H7 (cell line): Measurements from ENCODE around the gene HSPA1L. TPM values are rescaled to one million over a fixed set of nuclear protein-coding genes. Genes with fewer than 3 reads are reported as not detected.
"Not testable (repeated sequence)": the region's sequence is repeated elsewhere in the genome, so short reads cannot be mapped to it uniquely, and the experiment has no call there.

Experiments used
- DNase-seq: peaks from one replicate; pipeline ENCODE4 v3.0.0; 2012
- H3K27me3 ChIP-seq: 2 replicates; pipeline ENCODE4 v1.6.0; 2011; ENCODE audit warnings: mild to moderate bottlenecking, low read length; ENCODE audit not compliant: control insufficient read depth, insufficient read depth
- H3K36me3 ChIP-seq: replicated peaks from 2 replicates; pipeline ENCODE4 v1.5.1; 2011; ENCODE audit warnings: low read length; ENCODE audit not compliant: control insufficient read depth, insufficient read depth
- H3K4me3 ChIP-seq: 2 replicates; pipeline ENCODE4 v1.5.1; 2011; ENCODE audit warnings: low read depth, mild to moderate bottlenecking, control low read depth, low read length, moderate library complexity; ENCODE audit not compliant: insufficient read depth
- total RNA-seq: library from RNA; depleted of rRNA; stranded (reverse); fragments of >200 nt; shearing (Covaris generic); gene quantifications from 2 replicates; pipeline ENCODE4 v1.2.3, GENCODE V29; 2014

HSPA1L gene
- total RNA-seq, 1 experiment from 2014 or later, result 0.55 TPM

GRCh38 chr6:31829633-31830283 lies 14.7 kb upstream of the HSPA1L start:
- H3K27me3 ChIP-seq, result no peaks in the 10 kb centered on the region
- H3K36me3 ChIP-seq, result no peaks in the 10 kb centered on the region
- peak overlapping the region; percentile 32 for H3K4me3 ChIP-seq
- DNase-seq, result peak; percentile 57

- Histone ChIP-seq H3K36me3 (no peaks in the 10 kb centered on the region), H3K4me3 (peak within 1 kb of the TSS; percentile 67), H3K27me3 (no peaks in the 10 kb centered on the region)
- peak; percentile 99 for DNase-seq
Observed at GRCh38 chr6:31827286-31828079, 12.4 kb upstream of the HSPA1L start, which contains the start of gene HSPA1B. Gene HSPA1B, plus strand, starts transcription at chr6:31827738. Its CDS starts 213 bp downstream, at chr6:31827951.

GRCh38 chr6:31826793-31827285 lies 11.8 kb upstream of the HSPA1L start:
- peak overlapping the region; percentile 28 for H3K4me3 ChIP-seq
- no peaks in the 10 kb centered on the region for H3K36me3 ChIP-seq
- no peaks in the 10 kb centered on the region for H3K27me3 ChIP-seq
- DNase-seq, result peak; percentile 77

GRCh38 chr6:31825553-31825952 lies 10.5 kb upstream of the HSPA1L start:
- no peak for DNase-seq
- Histone ChIP-seq H3K27me3 (no peaks in the 10 kb centered on the region), H3K36me3 (no peaks in the 10 kb centered on the region), H3K4me3 (no peak overlapping the region)

- H3K4me3 ChIP-seq, H3K27me3 ChIP-seq, DNase-seq, H3K36me3 ChIP-seq: not testable (repeated sequence)
Observed at GRCh38 chr6:31823592-31824196, 8.6 kb upstream of the HSPA1L start.

GRCh38 chr6:31822036-31822821 lies 7.1 kb upstream of the HSPA1L start:
- H3K4me3 ChIP-seq, result peak overlapping the region; percentile 67
- DNase-seq, result peak; percentile 90
- H3K27me3 ChIP-seq, result no peaks in the 10 kb centered on the region
- no peaks in the 10 kb centered on the region for H3K36me3 ChIP-seq

GRCh38 chr6:31821301-31822035 lies 6.4 kb upstream of the HSPA1L start:
- no peaks in the 10 kb centered on the region for H3K27me3 ChIP-seq
- H3K36me3 ChIP-seq, result no peaks in the 10 kb centered on the region
- peak overlapping the region; percentile 67 for H3K4me3 ChIP-seq
- peak; percentile 86 for DNase-seq

- DNase-seq, H3K36me3 ChIP-seq: not testable (repeated sequence)
Observed at GRCh38 chr6:31820399-31820798, 5.3 kb upstream of the HSPA1L start.

GRCh38 chr6:31819871-31820299 lies 4.8 kb upstream of the HSPA1L start:
- no peaks in the 10 kb centered on the region for H3K27me3 ChIP-seq
- H3K36me3 ChIP-seq, result no peaks in the 10 kb centered on the region
- DNase-seq, result no peak
- no peak overlapping the region for H3K4me3 ChIP-seq

More at GRCh38 chr6:31820399-31820798, 5.3 kb upstream of the HSPA1L start:
- H3K27me3 ChIP-seq, H3K4me3 ChIP-seq: not testable (repeated sequence)

GRCh38 chr6:31817929-31818511 lies 2.9 kb upstream of the HSPA1L start:
- peak overlapping the region; percentile 3; the same call in 1 of the 2 replicates for H3K4me3 ChIP-seq
- not testable (repeated sequence) for DNase-seq

GRCh38 chr6:31817133-31817928 lies 2.2 kb upstream of the HSPA1L start:
- H3K4me3 ChIP-seq, H3K27me3 ChIP-seq: not testable (repeated sequence)

More at GRCh38 chr6:31817929-31818511, 2.9 kb upstream of the HSPA1L start:
- H3K27me3 ChIP-seq, H3K36me3 ChIP-seq: not testable (repeated sequence)

GRCh38 chr6:31814677-31815024 lies 432 bp downstream of the HSPA1L start:
- Histone ChIP-seq H3K4me3 (peak overlapping the region; percentile 51), H3K27me3 (no peaks in the 10 kb centered on the region)
- peak; percentile 96 for DNase-seq

More at GRCh38 chr6:31817133-31817928, 2.2 kb upstream of the HSPA1L start:
- H3K36me3 ChIP-seq, DNase-seq: not testable (repeated sequence)

GRCh38 chr6:31813465-31813849 lies 1.6 kb downstream of the HSPA1L start:
- DNase-seq, result no peak
- no peaks in the 10 kb centered on the region for H3K27me3 ChIP-seq
- H3K36me3 ChIP-seq, result no peaks in the 10 kb centered on the region
- no peak overlapping the region for H3K4me3 ChIP-seq

More at GRCh38 chr6:31814677-31815024, 432 bp downstream of the HSPA1L start:
- no peaks in the 10 kb centered on the region for H3K36me3 ChIP-seq
